HEK293T (cell line): ENCODE data around the gene PER3.

ENCODE experiments used
- CTCF ChIA-PET: fragments of 350-600 bp; formaldehyde crosslinking; extraction: SDS; loops from one replicate; lab custom pipeline; 2021; ENCODE audit warnings: antibody characterized with exemption, inconsistent platforms; lab: Yijun Ruan, JAX
- POLR2A ChIA-PET: fragments of 350-600 bp; formaldehyde crosslinking; extraction: SDS; loops from one replicate; lab custom pipeline; 2020; ENCODE audit warnings: antibody characterized with exemption, inconsistent platforms; lab: Yijun Ruan, JAX
- DNase-seq: peaks from one replicate; pipeline ENCODE4 v3.0.0; 2012; ENCODE audit warnings: mixed read lengths; ENCODE audit errors: extremely low spot score
- ARNT ChIP-seq: fragments of 450-650 bp; IDR thresholded peaks from 2 replicates; pipeline ENCODE4 v1.6.1; 2017; ENCODE audit warnings: mild to moderate bottlenecking
- BHLHE40 ChIP-seq: fragments of 450-650 bp; IDR thresholded peaks from 2 replicates; pipeline ENCODE4 v1.6.1; 2016; ENCODE audit warnings: mild to moderate bottlenecking, moderate library complexity, borderline replicate concordance
- CTBP1 ChIP-seq: fragments of 450-650 bp; IDR thresholded peaks from 2 replicates; pipeline ENCODE4 v1.6.1; 2016; ENCODE audit warnings: borderline replicate concordance
- ELF4 ChIP-seq: fragments of 450-650 bp; IDR thresholded peaks from 2 replicates; pipeline ENCODE4 v1.6.1; 2017; ENCODE audit warnings: antibody characterized with exemption
- FOXA1 ChIP-seq: fragments of 450-650 bp; IDR thresholded peaks from 2 replicates; pipeline ENCODE4 v1.6.1; 2016; ENCODE audit warnings: mild to moderate bottlenecking
- FOXK2 ChIP-seq: fragments of 450-650 bp; IDR thresholded peaks from 2 replicates; pipeline ENCODE4 v1.6.1; 2016; ENCODE audit warnings: mild to moderate bottlenecking
- FOXM1 ChIP-seq: fragments of 450-650 bp; IDR thresholded peaks from 2 replicates; pipeline ENCODE4 v1.6.1; 2017; ENCODE audit warnings: mild to moderate bottlenecking, borderline replicate concordance
- HDGF ChIP-seq: fragments of 450-650 bp; IDR thresholded peaks from 2 replicates; pipeline ENCODE4 v1.6.1; 2017; ENCODE audit warnings: antibody characterized with exemption, borderline replicate concordance
- L3MBTL2 ChIP-seq: fragments of 450-650 bp; conservative IDR thresholded peaks from 2 replicates; pipeline ENCODE4 v1.6.1; 2016; ENCODE audit warnings: mild to moderate bottlenecking
- LEF1 ChIP-seq: fragments of 450-650 bp; IDR thresholded peaks from 2 replicates; pipeline ENCODE4 v1.6.1; 2017; ENCODE audit warnings: mild to moderate bottlenecking, borderline replicate concordance
- NFRKB ChIP-seq: fragments of 450-650 bp; IDR thresholded peaks from 2 replicates; pipeline ENCODE4 v1.6.1; 2016; ENCODE audit warnings: mild to moderate bottlenecking, moderate library complexity
- PKNOX1 ChIP-seq: fragments of 450-650 bp; IDR thresholded peaks from 2 replicates; pipeline ENCODE4 v1.6.1; 2016
- SP1 ChIP-seq: fragments of 450-650 bp; IDR thresholded peaks from 2 replicates; pipeline ENCODE4 v1.6.1; 2017
- SUZ12 ChIP-seq: fragments of 450-650 bp; IDR thresholded peaks from 2 replicates; pipeline ENCODE4 v1.6.1; 2016; ENCODE audit warnings: mild to moderate bottlenecking
- TARDBP ChIP-seq: fragments of 450-650 bp; IDR thresholded peaks from 2 replicates; pipeline ENCODE4 v1.6.1; 2016
- ZNF384 ChIP-seq: fragments of 450-650 bp; IDR thresholded peaks from 2 replicates; pipeline ENCODE4 v1.6.1; 2016

The PER3 gene

DNA sequence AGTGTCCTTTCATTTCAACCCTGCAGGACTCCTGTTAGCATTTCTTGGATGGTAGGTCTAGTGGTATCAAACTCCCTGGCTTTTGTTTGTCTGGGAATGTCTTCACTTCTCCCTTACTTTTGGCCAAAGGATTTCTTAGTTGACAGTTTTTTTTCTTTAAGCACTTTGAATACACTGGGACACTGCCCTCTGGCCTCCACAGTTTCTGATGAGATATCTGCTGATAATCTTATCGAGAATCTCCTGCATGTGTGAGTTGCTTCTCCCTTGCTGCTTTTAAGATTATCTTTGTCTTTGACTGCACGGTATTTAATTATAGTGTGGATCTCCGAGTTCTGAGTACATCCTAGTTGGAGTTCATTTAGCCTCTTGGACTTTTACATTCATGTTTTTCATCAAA lies 55.4 kb downstream of the PER3 start:
- CTCF ChIA-PET, result no interaction called here
- DNase-seq, result no peak
- TF ChIP-seq FOXK2 (no peak), TARDBP (no peak), LEF1 (no peak), FOXM1 (no peak), L3MBTL2 (no peak), BHLHE40 (no peak), SP1 (no peak), FOXA1 (no peak), ELF4 (no peak), CTBP1 (no peak), ARNT (no peak), PKNOX1 (no peak), NFRKB (no peak), ZNF384 (no peak), SUZ12 (no peak), HDGF (no peak)
- POLR2A ChIA-PET, result no interaction called here

GRCh38 chr1:7842517-7842916 lies 58.4 kb downstream of the PER3 start:
- no peak for DNase-seq
- POLR2A ChIA-PET, result no interaction called here
- TF ChIP-seq NFRKB (no peak), ZNF384 (no peak), FOXA1 (no peak), LEF1 (no peak), ELF4 (no peak), TARDBP (no peak), HDGF (no peak), CTBP1 (no peak), SUZ12 (no peak), FOXM1 (no peak), BHLHE40 (no peak), PKNOX1 (no peak), L3MBTL2 (no peak), FOXK2 (no peak), ARNT (no peak)
- CTCF ChIA-PET, result no interaction called here

DNA sequence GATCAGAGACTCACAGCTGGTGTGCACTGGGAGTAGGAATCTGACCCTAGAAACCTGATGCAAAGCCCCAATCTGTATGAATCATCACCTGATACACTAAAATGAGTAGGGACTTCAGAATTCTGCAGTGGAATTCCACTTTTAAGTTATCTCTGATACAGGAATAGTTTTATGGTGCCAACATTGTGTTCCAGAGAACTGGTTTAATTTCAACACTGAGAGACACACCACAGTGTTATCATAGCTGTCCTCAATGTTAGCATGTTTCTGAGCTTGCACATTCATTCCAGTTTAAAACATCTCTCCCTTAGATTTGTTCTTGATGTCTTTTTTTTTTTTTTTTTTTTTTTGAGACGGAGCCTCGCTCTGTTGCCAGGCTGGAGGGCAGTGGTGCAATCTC lies 61.7 kb downstream of the PER3 start:
- no peak for TF ChIP-seq ARNT
- TF ChIP-seq SP1, result no peak
- TF ChIP-seq FOXM1, result no peak
- no peak for TF ChIP-seq TARDBP
- TF ChIP-seq ELF4, result no peak
- TF ChIP-seq LEF1, result no peak
- no peak for TF ChIP-seq FOXA1
- TF ChIP-seq ZNF384, result no peak
- no peak for TF ChIP-seq L3MBTL2
- TF ChIP-seq PKNOX1, result no peak
- TF ChIP-seq SUZ12, result no peak
- DNase-seq, result no peak
- CTCF ChIA-PET, result no interaction called here
- POLR2A ChIA-PET, result no interaction called here

- TF ChIP-seq CTBP1, result no peak
- TF ChIP-seq FOXK2, result no peak
- TF ChIP-seq HDGF, result no peak
- no peak for TF ChIP-seq BHLHE40
- TF ChIP-seq SP1, result no peak
- no peak for TF ChIP-seq LEF1
- no peak for TF ChIP-seq L3MBTL2
- TF ChIP-seq ARNT, result no peak
- TF ChIP-seq ELF4, result no peak
- no peak for TF ChIP-seq FOXA1
- no peak for TF ChIP-seq PKNOX1
- TF ChIP-seq ZNF384, result no peak
- no peak for TF ChIP-seq FOXM1
- TF ChIP-seq SUZ12, result no peak
- no peak for TF ChIP-seq TARDBP
- no peak for TF ChIP-seq NFRKB
- DNase-seq, result no peak
- POLR2A ChIA-PET, result no interaction called here
- CTCF ChIA-PET, result interaction anchor here (0.6 kb wide), 1 partner anchor 11 kb away, joined by 3 read pairs; no protein-coding TSS in a partner anchor
Measured at GRCh38 chr1:7846656-7847055, 62.6 kb downstream of the PER3 start.

DNA sequence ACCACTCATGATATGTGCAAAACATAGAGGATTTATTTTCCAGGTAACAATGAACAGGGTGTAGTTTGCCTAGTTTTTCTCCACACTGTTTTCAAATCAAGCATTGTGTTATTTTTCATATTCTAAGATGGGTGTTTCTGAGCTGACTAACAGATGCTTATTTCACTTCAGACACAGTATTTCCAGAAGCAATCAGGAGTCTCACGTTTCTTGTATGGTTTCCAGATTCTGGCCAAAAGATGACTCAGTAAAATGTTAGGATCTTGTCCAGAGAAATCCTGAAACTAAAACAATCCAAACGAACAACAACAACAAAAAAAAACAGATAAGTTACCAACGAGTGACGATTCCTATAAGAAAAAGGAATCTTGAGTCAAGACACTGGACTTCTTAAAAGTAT lies 63.5 kb downstream of the PER3 start:
- DNase-seq, result no peak
- TF ChIP-seq TARDBP, result no peak
- no peak for TF ChIP-seq SP1
- no peak for TF ChIP-seq FOXA1
- TF ChIP-seq SUZ12, result no peak
- TF ChIP-seq ZNF384, result no peak
- TF ChIP-seq L3MBTL2, result no peak
- TF ChIP-seq HDGF, result no peak
- TF ChIP-seq ELF4, result no peak
- no peak for TF ChIP-seq PKNOX1
- no peak for TF ChIP-seq FOXK2
- no peak for TF ChIP-seq LEF1
- TF ChIP-seq NFRKB, result no peak
- TF ChIP-seq CTBP1, result no peak
- TF ChIP-seq FOXM1, result no peak
- TF ChIP-seq ARNT, result no peak
- no peak for TF ChIP-seq BHLHE40
- CTCF ChIA-PET, result interaction anchor here (0.6 kb wide), 1 partner anchor 12 kb away, joined by 3 read pairs; no protein-coding TSS in a partner anchor
- POLR2A ChIA-PET, result no interaction called here
